ENCODE data around the gene DCTN1.

DCTN1 gene

DNA sequence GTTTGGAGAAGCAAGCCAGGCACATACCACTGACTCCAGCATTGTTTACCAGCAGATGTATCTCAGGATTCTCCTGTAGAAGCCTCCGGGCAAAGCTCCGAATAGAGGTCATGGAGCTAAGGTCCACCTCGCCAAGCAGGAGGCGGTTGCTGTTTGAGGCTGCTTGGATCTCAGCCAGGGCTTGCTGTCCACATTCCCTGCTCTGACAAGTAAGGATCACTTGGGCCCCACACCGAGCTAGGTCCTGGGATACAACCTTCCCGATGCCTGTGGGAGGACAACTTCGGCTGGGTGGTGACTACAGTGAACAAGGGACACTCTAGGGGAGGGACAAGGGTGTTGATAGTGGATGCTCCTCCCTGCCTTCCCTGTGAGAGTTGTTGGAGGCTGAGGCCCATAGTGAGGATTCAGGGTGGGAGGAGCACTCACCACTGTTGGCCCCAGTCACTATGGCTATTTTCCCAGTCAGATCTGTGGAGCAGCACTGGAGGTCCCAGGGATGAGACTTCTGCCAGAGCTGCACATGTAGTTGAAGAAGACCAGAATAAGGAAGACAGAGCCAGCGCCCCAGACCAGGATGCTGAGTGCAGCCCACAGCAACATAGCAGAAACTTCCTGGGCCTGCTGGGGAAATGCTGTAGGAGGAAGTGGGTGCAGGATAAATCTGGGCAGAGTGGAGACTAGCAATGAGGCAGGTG lies 33.0 kb upstream of the DCTN1 start:
- Histone ChIP-seq H3K4me3 (ENCODE audit: low read length) (no peak overlapping the region), H3K27me3 (ENCODE audit: control insufficient read depth, low read length) (peaks cover 18% of the 10 kb centered on the region), H3K79me2 (ENCODE audit: control insufficient read depth, low read length) (no peaks in the 10 kb centered on the region), H3K4me1 (ENCODE audit: control insufficient read depth, low read length) (peaks cover 37% of the 10 kb centered on the region), H3F3A (ENCODE audit: control insufficient read depth, insufficient read depth) (0 out of 2 replicates have a peak, but pooled peaks cover 7% of the 10 kb centered on the region), H3K36me3 (ENCODE audit: control insufficient read depth, low read length) (no peaks in the 10 kb centered on the region), H3K9me3 (ENCODE audit: control insufficient read depth, insufficient read depth, low read length) (no peaks in the 10 kb centered on the region), H4K20me1 (ENCODE audit: control insufficient read depth, insufficient read depth, low read depth, low read length) (no peaks in the 10 kb centered on the region), H3K27ac (ENCODE audit: low read depth, low read length) (no peak overlapping the region), H3K4me2 (ENCODE audit: low read length) (no peak overlapping the region), H3K9me2 (replicated peaks; ENCODE audit: control insufficient read depth, low read length) (no peaks in the 10 kb centered on the region)
- TF ChIP-seq CTCF (IDR thresholded peaks at IDR 0.05; ENCODE audit: low read depth, low read length, poor library complexity, severe bottlenecking) (no peak), EZH2phosphoT487 (IDR thresholded peaks at IDR 0.05; ENCODE audit: borderline replicate concordance, low read length) (no peak)

DNA sequence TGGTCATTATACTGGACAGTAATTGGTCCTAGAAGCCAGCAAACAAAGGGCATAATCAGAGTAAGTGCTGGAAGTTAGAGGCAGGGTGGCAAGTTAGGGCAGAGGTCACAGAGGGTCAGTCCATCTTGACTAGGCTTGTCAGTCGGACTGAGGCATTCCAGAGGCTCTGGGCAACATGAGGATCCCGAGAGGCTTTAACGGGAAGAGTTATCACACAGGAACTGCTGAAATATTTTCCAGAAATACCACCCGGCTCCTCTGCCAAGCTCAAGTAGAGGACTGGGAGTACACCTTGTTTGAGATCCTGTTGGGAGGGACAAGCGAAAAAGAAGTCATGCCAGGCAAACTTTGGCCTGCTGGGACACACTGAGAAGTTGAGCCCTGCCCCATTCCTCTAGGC lies 27.6 kb upstream of the DCTN1 start:
- Histone ChIP-seq H3F3A (ENCODE audit: control insufficient read depth, insufficient read depth) (peaks cover 4% of the 10 kb centered on the region; the same call in 1 of the 2 replicates), H3K9me3 (ENCODE audit: control insufficient read depth, insufficient read depth, low read length) (no peaks in the 10 kb centered on the region), H3K27ac (ENCODE audit: low read depth, low read length) (no peak overlapping the region), H3K36me3 (ENCODE audit: control insufficient read depth, low read length) (no peaks in the 10 kb centered on the region), H3K9me2 (replicated peaks; ENCODE audit: control insufficient read depth, low read length) (no peaks in the 10 kb centered on the region), H3K4me1 (ENCODE audit: control insufficient read depth, low read length) (no peaks in the 10 kb centered on the region), H3K27me3 (ENCODE audit: control insufficient read depth, low read length) (peaks cover 15% of the 10 kb centered on the region), H3K4me3 (ENCODE audit: low read length) (no peak overlapping the region), H3K4me2 (ENCODE audit: low read length) (no peak overlapping the region), H3K79me2 (ENCODE audit: control insufficient read depth, low read length) (no peaks in the 10 kb centered on the region), H4K20me1 (ENCODE audit: control insufficient read depth, insufficient read depth, low read depth, low read length) (no peaks in the 10 kb centered on the region)
- TF ChIP-seq EZH2phosphoT487 (IDR thresholded peaks at IDR 0.05; ENCODE audit: borderline replicate concordance, low read length): no peak
- no peak for TF ChIP-seq CTCF (IDR thresholded peaks at IDR 0.05; ENCODE audit: low read depth, low read length, poor library complexity, severe bottlenecking)

GRCh38 chr2:74406035-74406434 lies 25.9 kb upstream of the DCTN1 start:
- Histone ChIP-seq H4K20me1 (ENCODE audit: control insufficient read depth, insufficient read depth, low read depth, low read length) (no peaks in the 10 kb centered on the region), H3K9me3 (ENCODE audit: control insufficient read depth, insufficient read depth, low read length) (no peaks in the 10 kb centered on the region), H3K36me3 (ENCODE audit: control insufficient read depth, low read length) (no peaks in the 10 kb centered on the region), H3K4me2 (ENCODE audit: low read length) (no peak overlapping the region), H3F3A (ENCODE audit: control insufficient read depth, insufficient read depth) (peaks cover 4% of the 10 kb centered on the region; the same call in 1 of the 2 replicates), H3K27ac (ENCODE audit: low read depth, low read length) (no peak overlapping the region), H3K79me2 (ENCODE audit: control insufficient read depth, low read length) (no peaks in the 10 kb centered on the region), H3K27me3 (ENCODE audit: control insufficient read depth, low read length) (peaks cover 15% of the 10 kb centered on the region), H3K4me1 (ENCODE audit: control insufficient read depth, low read length) (no peaks in the 10 kb centered on the region), H3K4me3 (ENCODE audit: low read length) (no peak overlapping the region), H3K9me2 (replicated peaks; ENCODE audit: control insufficient read depth, low read length) (no peaks in the 10 kb centered on the region)
- no peak for TF ChIP-seq CTCF (IDR thresholded peaks at IDR 0.05; ENCODE audit: low read depth, low read length, poor library complexity, severe bottlenecking)
- TF ChIP-seq EZH2phosphoT487 (IDR thresholded peaks at IDR 0.05; ENCODE audit: borderline replicate concordance, low read length): no peak
